GM18870 (cell line): ENCODE data around the gene SLC9A2.

Experiments used
- ATAC-seq: cut with Tn5 transposase; IDR thresholded peaks from one replicate; pipeline ENCODE4 v1.9.1; 2021; ENCODE audit warnings: moderate library complexity; ENCODE audit not compliant: unreplicated experiment

SLC9A2 gene

GRCh38 chr2:102669401-102669800, 50.0 kb downstream of the SLC9A2 start:
- ATAC-seq = no peak

GRCh38 chr2:102672107-102672776, 52.9 kb downstream of the SLC9A2 start:
- ATAC-seq = no peak

GRCh38 chr2:102674370-102674769, 55.0 kb downstream of the SLC9A2 start:
- ATAC-seq = no peak

GRCh38 chr2:102674836-102675235, 55.5 kb downstream of the SLC9A2 start:
- no peak for ATAC-seq

- ATAC-seq = no peak
These were observed 58.2 kb downstream of the SLC9A2 start for GRCh38 chr2:102677244-102678215.

- no peak for ATAC-seq
These were observed 59.1 kb downstream of the SLC9A2 start for GRCh38 chr2:102678442-102678841.

GRCh38 chr2:102686479-102687439, 67.4 kb downstream of the SLC9A2 start:
- no peak for ATAC-seq

GRCh38 chr2:102690012-102690411, 70.7 kb downstream of the SLC9A2 start:
- ATAC-seq = no peak

- ATAC-seq = no peak
These were observed 77.1 kb downstream of the SLC9A2 start for GRCh38 chr2:102696463-102696862.

- ATAC-seq = no peak
These were observed 79.2 kb downstream of the SLC9A2 start for GRCh38 chr2:102698369-102699111.

- no peak for ATAC-seq
These were observed 84.0 kb downstream of the SLC9A2 start for GRCh38 chr2:102703305-102703704.

GRCh38 chr2:102703748-102704147, 84.4 kb downstream of the SLC9A2 start:
- ATAC-seq = no peak

- ATAC-seq = no peak
These were observed 85.2 kb downstream of the SLC9A2 start for GRCh38 chr2:102704531-102704930.

GRCh38 chr2:102707796-102708695, 88.7 kb downstream of the SLC9A2 start:
- no peak for ATAC-seq

- no peak for ATAC-seq
These were observed 89.7 kb downstream of the SLC9A2 start for GRCh38 chr2:102708847-102709559.

- no peak for ATAC-seq
These were observed 98.1 kb downstream of the SLC9A2 start for GRCh38 chr2:102717308-102718018.

- ATAC-seq = no peak
These were observed 99.3 kb downstream of the SLC9A2 start for GRCh38 chr2:102718387-102719316.
